Liver (tissue), 3 donors: ENCODE results near the gene LMTK3.

ENCODE experiments used
- CTCF ChIP-seq: fragments of 150-350 bp; IDR thresholded peaks from 2 replicates; pipeline ENCODE4 v1.5.1; 2017; ENCODE audit warnings: improper control_type of control experiment, low read depth, low read length; ENCODE audit not compliant: missing input control
- EGR1 ChIP-seq, 2 donors: IDR thresholded peaks; 2 replicates each; pipeline ENCODE4 v1.6.1; 2016 to 2018; ENCODE audit warnings: antibody characterized with exemption in 2 of 2, low read depth in 2 of 2
- GABPA ChIP-seq, 2 donors: IDR thresholded peaks in 1 of 2; conservative IDR thresholded peaks in 1 of 2; 2 replicates each; pipeline ENCODE4 v1.6.1; 2016; ENCODE audit warnings: antibody characterized with exemption in 2 of 2, mild to moderate bottlenecking in 1 of 2, moderate library complexity in 1 of 2
- HNF4A ChIP-seq, 2 donors: conservative IDR thresholded peaks; 2 replicates each; pipeline ENCODE4 v1.6.1; 2016; ENCODE audit warnings: antibody characterized with exemption in 2 of 2, mild to moderate bottlenecking in 2 of 2
- HNF4G ChIP-seq: IDR thresholded peaks from 2 replicates; pipeline ENCODE4 v1.6.1; 2016; ENCODE audit warnings: antibody characterized with exemption
- JUND ChIP-seq, 2 donors: IDR thresholded peaks; 2 replicates each; pipeline ENCODE4 v1.6.1; 2016; ENCODE audit warnings: antibody characterized with exemption in 2 of 2
- REST ChIP-seq: IDR thresholded peaks from 2 replicates; pipeline ENCODE4 v1.6.1; 2016; ENCODE audit warnings: antibody characterized with exemption, mild to moderate bottlenecking
- RXRA ChIP-seq, 2 donors: IDR thresholded peaks; 2 replicates each; pipeline ENCODE4 v1.6.1; 2017 to 2018; ENCODE audit warnings: antibody characterized with exemption in 2 of 2, mild to moderate bottlenecking in 1 of 2
- SP1 ChIP-seq: IDR thresholded peaks from 2 replicates; pipeline ENCODE4 v1.6.1; 2018; ENCODE audit warnings: antibody characterized with exemption, mild to moderate bottlenecking
- TAF1 ChIP-seq: conservative IDR thresholded peaks from 2 replicates; pipeline ENCODE4 v1.6.1; 2016; ENCODE audit warnings: antibody characterized with exemption, mild to moderate bottlenecking
- YY1 ChIP-seq: IDR thresholded peaks from 2 replicates; pipeline ENCODE4 v1.6.1; 2016; ENCODE audit warnings: antibody characterized with exemption, mild to moderate bottlenecking
- TF ChIP-seq, protein P1 (sequence below): IDR thresholded peaks from 2 replicates; pipeline ENCODE4 v1.6.1; 2016; ENCODE audit warnings: antibody characterized with exemption
- TF ChIP-seq, protein P2 (sequence below): IDR thresholded peaks from 2 replicates; pipeline ENCODE4 v1.6.1; 2016; ENCODE audit warnings: antibody characterized with exemption
- donor health status: healthy.
- donor health status: healthy.

- no peak for TF ChIP-seq JUND (IDR thresholded peaks at IDR 0.05)
- no peak for TF ChIP-seq CTCF
- no peak for TF ChIP-seq HNF4A (conservative IDR thresholded peaks at IDR 0.05)
- TF ChIP-seq RXRA (IDR thresholded peaks at IDR 0.05), result no peak
- TF ChIP-seq TAF1, result no peak
- no peak for TF ChIP-seq EGR1 (IDR thresholded peaks at IDR 0.05; ENCODE audit: low read depth in 2 of 2)
- no peak for TF ChIP-seq SP1
- TF ChIP-seq REST, result no peak
- TF ChIP-seq YY1, result no peak
- no peak for TF ChIP-seq GABPA (IDR thresholded peaks at IDR 0.05 in 1 of 2, conservative IDR thresholded peaks at IDR 0.05 in 1 of 2)
- TF ChIP-seq, protein P1, sequence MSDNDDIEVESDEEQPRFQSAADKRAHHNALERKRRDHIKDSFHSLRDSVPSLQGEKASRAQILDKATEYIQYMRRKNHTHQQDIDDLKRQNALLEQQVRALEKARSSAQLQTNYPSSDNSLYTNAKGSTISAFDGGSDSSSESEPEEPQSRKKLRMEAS, result no peak
- TF ChIP-seq, protein P2, sequence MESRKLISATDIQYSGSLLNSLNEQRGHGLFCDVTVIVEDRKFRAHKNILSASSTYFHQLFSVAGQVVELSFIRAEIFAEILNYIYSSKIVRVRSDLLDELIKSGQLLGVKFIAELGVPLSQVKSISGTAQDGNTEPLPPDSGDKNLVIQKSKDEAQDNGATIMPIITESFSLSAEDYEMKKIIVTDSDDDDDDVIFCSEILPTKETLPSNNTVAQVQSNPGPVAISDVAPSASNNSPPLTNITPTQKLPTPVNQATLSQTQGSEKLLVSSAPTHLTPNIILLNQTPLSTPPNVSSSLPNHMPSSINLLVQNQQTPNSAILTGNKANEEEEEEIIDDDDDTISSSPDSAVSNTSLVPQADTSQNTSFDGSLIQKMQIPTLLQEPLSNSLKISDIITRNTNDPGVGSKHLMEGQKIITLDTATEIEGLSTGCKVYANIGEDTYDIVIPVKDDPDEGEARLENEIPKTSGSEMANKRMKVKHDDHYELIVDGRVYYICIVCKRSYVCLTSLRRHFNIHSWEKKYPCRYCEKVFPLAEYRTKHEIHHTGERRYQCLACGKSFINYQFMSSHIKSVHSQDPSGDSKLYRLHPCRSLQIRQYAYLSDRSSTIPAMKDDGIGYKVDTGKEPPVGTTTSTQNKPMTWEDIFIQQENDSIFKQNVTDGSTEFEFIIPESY, result no peak
- no peak for TF ChIP-seq HNF4G
Measured at GRCh38 chr19:48474084-48474592, 37.5 kb downstream of the LMTK3 start.
